ENCODE measurements around the gene BLVRA. TPM values are rescaled to one million over a fixed set of nuclear protein-coding genes. Genes with fewer than 3 reads are reported as not detected.

BLVRA gene
- polyA plus RNA-seq, 2 of the 4 experiments (the other 2 are of a cell fraction), result 68.5 to 85.4 TPM

GRCh38 chr7:43787771-43788170 lies 29.3 kb downstream of the BLVRA start:
- ATAC-seq, result no peak
- DNase-seq (ENCODE audit: low read depth in 1 of 2, low spot score in 1 of 2), result no peak
- ChIA-PET POLR2A (no interaction called here), CTCF (interaction anchor here (1.0 to 1.9 kb wide), 4 partner anchors 10 to 205 kb away, joined by 3 to 8 read pairs (median 6); partner anchors contain the start of gene STK17A)
- Histone ChIP-seq H3K4me1 (peaks cover 15% of the 10 kb centered on the region), H3K27ac (no peak overlapping the region), H3K4me2 (no peak overlapping the region), H3K4me3 (no peak overlapping the region), H3K9me3 (no peaks in the 10 kb centered on the region)
- 85% methylated on average over 14 of the region's 14 CpGs for WGBS (ENCODE audit: missing lambda C conversion rate)
- TF ChIP-seq ZSCAN20 (CRISPR knock-in tag; IDR thresholded peaks at IDR 0.05), result no peak
- no peak for TF ChIP-seq HOXA7 (CRISPR knock-in tag; IDR thresholded peaks at IDR 0.05)
- TF ChIP-seq REST (IDR thresholded peaks at IDR 0.05), result no peak
- no peak for TF ChIP-seq NFE2L2 (conservative IDR thresholded peaks at IDR 0.05; ENCODE audit: low read length)
- no peak for TF ChIP-seq ZC3H11A (IDR thresholded peaks at IDR 0.05)
- TF ChIP-seq KDM1A (IDR thresholded peaks at IDR 0.05; ENCODE audit: low read depth), result no peak
- no peak for FAIRE-seq

- H3K4me2 ChIP-seq, result no peak overlapping the region
- no peak overlapping the region for H3K27ac ChIP-seq
- ATAC-seq, result no peak
- peaks cover 8% of the 10 kb centered on the region for H3K4me1 ChIP-seq
- no peak for FAIRE-seq
- ChIA-PET CTCF (interaction anchor here (1.2 to 1.5 kb wide), 3 partner anchors 18 to 207 kb away, joined by 3 to 6 read pairs (median 4); partner anchors contain the start of gene STK17A), POLR2A (interaction anchor here (1.0 kb wide), 1 partner anchor 25 kb away, joined by 3 read pairs; no protein-coding TSS in a partner anchor)
- no peak for DNase-seq (ENCODE audit: low read depth in 1 of 2, low spot score in 1 of 2)
- no peak for TF ChIP-seq ATOH8 (CRISPR knock-in tag; IDR thresholded peaks at IDR 0.05; ENCODE audit: low read depth)
- no peak for TF ChIP-seq MAZ (IDR thresholded peaks at IDR 0.05; ENCODE audit: borderline replicate concordance, low read depth, low read length)
- no peak for TF ChIP-seq EP300 (IDR thresholded peaks at IDR 0.05)
- no peak for TF ChIP-seq RARB (CRISPR knock-in tag; IDR thresholded peaks at IDR 0.05)
- no peak for TF ChIP-seq POLR2AphosphoS2 (conservative IDR thresholded peaks at IDR 0.05; ENCODE audit: low read length)
- TF ChIP-seq HOXB5 (CRISPR knock-in tag; IDR thresholded peaks at IDR 0.05), result no peak
- no peak for TF ChIP-seq MAFK (IDR thresholded peaks at IDR 0.05; ENCODE audit: partially characterized antibody)
- TF ChIP-seq CEBPB (IDR thresholded peaks at IDR 0.05), result no peak
- TF ChIP-seq CTCF (IDR thresholded peaks at IDR 0.05), result no peak
- TF ChIP-seq ZSCAN20 (CRISPR knock-in tag; IDR thresholded peaks at IDR 0.05), result no peak
- TF ChIP-seq HOXA7 (CRISPR knock-in tag; IDR thresholded peaks at IDR 0.05), result no peak
- TF ChIP-seq SREBF2 (IDR thresholded peaks at IDR 0.05), result no peak
- no peak for TF ChIP-seq BCL3 (IDR thresholded peaks at IDR 0.05)
- TF ChIP-seq FOXS1 (CRISPR knock-in tag; IDR thresholded peaks at IDR 0.05), result no peak
- no peak for TF ChIP-seq CHD4 (IDR thresholded peaks at IDR 0.05; ENCODE audit: borderline replicate concordance)
- TF ChIP-seq NPAS2 (CRISPR knock-in tag; IDR thresholded peaks at IDR 0.05; ENCODE audit: borderline replicate concordance), result no peak
- TF ChIP-seq BHLHE40 (IDR thresholded peaks at IDR 0.05; ENCODE audit: low read depth, low read length), result no peak
- no peak for TF ChIP-seq MYC (IDR thresholded peaks at IDR 0.05; ENCODE audit: borderline replicate concordance, low read length)
- H3K4me3 ChIP-seq, result no peak overlapping the region
- H3K9me3 ChIP-seq, result no peaks in the 10 kb centered on the region
- WGBS (ENCODE audit: missing lambda C conversion rate), result 90% methylated on average over 5 of the region's 5 CpGs
Observed at GRCh38 chr7:43790006-43790405, 31.5 kb downstream of the BLVRA start.
